Measurements from ENCODE around the gene GAK.

The GAK gene

DNA sequence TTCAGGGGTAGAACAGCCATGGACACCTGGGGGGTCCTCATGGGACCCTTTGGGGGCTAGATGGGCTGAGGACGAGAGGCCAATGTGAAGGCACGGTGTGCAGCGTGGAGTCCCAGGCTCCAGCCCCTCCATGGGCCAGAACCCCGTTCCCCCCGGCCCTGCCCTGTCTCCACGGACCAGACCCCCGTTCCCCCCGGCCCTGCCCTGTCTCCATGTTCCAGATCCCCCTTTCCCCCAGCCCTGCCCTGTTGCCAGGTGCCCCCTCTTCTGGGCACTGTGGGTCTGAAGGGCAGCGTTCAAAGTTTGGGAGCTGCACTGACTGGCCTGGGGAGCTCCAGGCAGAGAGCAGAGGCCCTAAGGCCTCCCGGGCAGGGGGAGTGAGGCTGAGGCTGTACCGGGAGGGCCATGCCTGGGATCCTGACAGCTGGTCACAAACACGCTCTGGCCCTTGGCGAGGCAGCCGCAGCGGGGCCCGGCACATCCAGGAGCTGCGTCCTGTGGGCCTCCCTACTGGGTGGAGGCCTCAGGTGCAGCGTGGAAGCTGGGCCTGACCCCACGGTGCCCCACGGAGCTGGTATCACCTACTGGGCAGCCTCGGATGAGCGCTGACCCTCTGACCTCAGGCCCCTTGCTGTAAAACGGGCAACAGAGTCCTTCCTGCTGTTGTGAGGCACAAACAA, 32.4 kb upstream of the GAK start:
- DNase-seq (ENCODE audit: low read depth in 2 of 2): no peak

DNA sequence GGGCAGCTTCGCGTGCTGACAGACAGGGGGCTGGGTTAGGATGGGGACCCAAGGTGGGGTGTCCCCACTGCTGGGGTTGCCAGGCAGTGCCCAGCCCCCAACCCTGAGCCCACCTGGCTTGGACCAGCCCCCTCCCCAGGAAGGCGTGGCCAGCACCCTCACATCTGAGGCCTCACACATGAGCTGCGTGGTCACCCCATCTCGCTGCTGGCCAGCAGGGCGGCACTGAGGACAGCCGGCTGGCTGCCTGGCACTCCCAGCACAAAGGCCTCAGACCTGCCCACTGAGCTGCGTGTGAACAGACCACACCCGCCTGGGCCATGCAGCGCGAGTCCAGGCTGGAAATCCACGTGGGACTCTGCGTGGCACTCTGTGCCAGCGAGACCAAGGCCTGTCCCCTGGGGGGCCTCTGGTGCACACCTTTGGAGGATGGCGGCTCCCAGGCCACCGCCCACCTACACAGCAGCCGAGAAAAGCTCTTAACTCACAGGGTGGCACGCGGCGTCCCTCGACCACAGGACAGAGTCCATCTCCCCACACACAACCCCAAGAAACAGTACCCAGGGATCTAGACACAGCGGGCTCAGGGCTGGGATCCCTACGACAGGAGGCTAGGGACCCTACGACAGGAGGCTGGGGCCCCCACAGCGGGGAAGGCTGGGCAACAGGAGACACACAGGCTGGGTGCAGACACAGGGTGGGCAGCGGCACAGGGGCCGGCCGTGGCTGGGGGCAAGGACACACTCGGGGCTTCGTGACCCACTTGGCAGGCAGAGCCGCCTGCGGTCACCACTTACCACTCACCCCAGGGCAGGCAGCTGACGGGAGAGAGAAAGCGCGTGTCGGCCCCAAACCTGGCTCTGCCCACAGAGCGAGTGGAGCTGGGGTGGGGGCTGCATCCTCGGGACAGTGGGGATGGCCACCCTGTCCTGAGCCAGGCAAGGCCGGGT, 31.4 kb upstream of the GAK start:
- DNase-seq (ENCODE audit: low read depth in 2 of 2): no peak

DNA sequence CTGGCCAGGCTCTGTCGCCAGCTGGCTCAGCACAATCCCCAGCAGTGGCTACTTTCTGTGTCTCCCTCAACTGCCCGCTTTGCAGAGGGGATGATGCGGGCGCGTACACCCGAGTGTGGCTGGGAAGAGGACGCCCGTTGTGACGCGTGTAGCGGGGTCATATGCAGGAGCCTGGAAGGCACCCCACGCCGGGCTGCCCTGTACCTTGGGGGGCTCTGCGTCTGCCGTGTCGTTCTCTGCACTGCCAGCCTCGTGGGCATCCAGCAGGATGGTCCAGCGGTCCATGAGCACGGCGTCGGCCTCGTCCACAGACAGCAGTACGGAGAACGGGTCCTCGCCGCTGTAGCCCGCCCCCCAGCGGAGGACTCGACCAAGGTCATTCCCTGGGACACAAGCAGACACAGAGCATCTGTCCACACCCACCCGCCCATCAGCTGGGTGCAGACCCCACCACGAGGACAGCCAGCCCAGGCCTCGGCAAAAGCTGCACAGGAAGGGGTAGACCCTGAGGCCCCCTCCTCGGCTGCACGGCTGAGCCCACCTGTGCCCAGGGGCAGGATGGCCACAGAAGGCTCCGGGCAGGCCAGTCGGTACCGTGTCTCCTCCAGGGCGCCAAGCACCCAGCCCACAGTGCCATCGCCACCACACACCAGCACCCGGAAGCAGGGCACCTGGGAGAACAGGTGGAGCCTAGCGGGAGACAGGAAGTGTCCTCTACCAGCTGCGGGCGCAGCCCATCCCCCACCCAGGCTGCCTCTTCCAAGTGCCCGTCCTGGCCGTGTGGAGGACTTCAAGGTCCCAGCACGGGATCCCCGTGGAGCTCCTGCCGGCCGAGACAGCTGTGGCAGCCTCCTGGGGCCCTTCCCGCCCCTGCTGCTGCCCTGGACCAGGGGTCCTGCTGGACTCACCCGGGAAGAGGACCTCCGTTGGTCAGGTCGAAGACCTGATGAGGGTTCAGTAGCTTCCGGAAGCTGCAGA, 30.4 kb upstream of the GAK start:
- DNase-seq (ENCODE audit: low read depth in 2 of 2): no peak

DNA sequence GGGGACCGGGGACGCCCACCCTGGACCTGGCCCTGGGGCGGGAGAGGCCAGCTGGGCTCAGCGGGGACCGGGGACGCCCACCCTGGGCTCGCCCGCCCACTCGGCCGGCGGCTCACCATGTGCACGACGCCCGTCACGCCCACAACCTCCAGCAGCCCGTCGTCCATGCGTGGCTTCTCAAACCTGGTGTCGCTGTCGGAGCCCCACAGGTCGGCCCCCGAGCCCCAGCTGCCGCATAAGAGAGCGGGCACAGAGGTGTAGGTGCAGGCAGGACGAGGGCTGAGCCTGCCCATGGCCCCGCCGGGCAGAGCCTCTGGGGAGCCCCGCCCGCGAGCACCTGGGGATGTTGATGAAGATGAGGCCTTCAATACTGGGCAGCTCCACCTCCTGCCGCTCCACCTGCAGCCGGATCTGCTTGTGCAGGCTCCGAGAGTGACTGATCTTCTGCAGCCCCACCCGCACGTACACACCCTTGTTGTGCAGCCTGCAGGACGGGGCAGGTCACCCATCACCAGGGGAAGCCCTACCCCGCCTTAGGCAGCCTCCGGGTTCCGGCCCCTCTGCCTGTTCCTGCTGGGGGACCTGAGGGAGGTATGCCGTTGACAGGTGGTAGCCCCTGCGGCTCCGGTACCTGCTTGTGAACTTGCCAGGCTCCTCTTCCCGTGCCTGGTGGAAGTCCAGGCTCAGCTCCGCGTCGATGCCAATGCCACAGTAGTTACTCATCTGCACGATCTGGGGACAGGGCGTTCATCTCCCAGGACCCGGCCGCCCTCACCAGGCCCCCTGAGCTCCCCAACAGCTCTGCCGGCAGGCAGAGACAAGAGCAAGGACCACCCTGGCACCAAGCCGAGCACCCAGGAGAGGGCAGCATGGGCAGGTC, 29.5 kb upstream of the GAK start:
- DNase-seq (ENCODE audit: low read depth in 2 of 2): no peak

DNA sequence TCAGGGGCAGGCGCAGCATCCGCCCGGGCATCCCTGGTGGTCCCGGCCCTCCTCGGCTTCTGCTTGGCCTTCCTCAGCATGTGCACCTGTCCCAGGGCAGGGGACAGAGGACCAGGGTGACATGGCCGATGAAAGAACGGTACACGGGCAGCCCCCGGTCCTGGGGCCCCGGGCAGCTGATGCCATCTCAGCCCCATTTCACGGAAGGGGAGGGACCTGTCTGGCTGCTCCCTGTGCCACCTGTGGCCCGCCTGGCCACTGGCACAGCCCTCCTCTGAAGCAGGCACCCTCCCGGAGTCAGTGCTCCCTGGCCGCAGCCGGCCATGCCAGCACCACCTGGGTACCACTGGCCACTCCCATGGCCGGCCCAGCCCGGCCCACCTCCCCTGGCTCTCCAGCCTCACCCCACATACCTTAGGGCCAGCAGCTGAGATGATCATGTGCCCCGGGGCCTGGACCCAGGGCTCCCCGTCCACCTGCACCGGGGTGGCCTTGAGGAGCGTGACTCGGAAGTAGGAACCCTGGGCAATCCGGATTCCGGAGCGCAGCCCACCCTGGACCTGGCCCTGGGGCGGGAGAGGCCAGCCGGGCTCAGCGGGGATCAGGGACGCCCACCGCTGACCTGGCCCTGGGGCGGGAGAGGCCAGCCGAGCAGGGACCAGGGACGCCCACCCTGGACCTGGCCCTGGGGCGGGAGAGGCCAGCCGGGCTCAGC, 28.7 kb upstream of the GAK start:
- no peak for DNase-seq (ENCODE audit: low read depth in 2 of 2)

DNA sequence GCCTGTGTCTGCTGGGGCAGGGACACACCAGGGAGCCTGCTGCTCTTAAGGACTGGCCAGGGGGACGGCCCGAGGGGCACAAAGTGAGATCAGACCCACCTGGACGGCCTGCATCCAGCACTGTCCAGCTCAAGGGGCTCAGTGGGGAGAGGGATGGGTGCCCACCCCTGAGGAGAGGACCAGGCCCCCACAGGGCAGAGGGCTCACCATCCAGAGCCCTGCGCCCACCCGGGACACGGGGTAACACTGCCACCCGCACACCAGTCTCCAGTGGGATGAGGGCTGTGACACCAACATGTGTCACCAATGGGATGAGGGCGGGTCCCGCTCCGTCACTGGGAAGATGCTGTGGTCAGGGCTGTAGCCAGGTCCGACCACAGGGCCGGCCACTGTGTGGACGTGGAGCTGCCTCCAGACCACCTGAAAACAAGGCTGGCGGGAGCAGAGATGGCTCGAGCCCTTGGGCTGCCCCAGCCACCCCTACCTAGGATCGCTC, 28.1 kb upstream of the GAK start:
- DNase-seq (ENCODE audit: low read depth in 2 of 2): no peak

DNA sequence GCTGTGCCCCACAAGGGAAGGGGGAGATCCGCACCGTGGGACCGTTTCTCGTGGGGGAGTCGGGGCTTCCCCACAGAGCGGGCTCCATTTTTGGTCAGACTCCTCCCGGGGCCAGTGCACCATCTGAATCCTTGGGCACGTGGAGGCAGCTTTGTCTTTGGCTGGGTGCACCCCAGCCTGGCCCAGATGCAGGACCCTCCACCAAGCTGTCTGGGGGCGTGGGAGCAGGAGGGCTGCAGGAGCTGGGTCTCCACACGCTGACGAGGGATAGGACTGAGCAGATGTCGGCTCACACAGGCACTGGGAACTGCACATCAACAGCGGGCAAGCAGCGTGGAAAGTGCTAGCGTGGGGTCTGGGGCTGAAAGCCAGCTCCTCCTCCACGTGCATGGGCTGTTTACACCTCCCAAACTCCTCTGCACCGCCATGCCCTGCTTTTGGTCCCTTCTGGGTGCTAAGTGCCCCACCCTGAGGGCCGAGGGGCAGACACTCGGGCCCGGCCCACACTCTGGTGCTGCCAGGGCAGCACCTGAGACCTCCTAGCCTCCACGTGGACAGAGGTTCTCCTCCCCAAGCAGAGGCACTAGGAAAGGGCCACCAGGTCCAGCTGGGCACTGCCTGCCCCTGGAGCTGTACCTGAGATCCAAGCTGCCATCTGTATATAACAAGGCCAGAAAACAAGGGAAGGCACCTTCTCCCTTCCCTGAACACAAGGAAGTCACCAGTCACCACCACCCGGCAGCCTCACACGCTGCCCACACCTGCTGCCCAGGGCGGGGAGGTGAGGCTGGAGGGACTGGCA, 27.4 kb upstream of the GAK start:
- no peak for DNase-seq (ENCODE audit: low read depth in 2 of 2)

DNA sequence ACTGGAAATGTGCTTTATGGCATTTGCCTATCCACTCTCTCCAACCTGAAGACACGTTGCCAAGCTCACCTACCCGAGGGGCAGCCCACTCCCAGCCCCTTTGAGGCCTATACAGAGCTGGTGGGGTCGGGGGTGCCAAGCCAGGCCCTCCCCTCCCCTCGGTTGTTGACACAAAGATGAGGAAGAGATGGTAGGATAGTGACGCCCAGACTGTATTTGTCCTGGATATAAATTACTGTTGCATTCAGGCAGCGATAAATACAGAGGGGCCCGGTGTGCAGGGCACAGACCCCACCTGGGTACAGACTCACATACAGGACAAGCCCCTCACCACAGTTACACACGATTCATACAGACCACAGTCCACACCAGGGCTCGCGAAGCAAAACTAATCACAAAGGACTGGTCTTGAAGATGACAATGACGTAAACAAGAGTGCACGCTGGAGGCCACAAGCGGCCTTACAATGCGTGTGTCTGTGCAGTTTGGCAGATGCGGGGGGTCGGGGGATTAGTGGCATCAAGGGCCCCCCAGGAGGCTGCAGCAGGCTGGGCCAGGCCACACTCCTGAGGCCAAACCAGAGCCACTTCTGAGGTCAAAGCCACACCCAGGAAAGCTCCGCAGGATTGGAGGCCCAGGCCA, 26.7 kb upstream of the GAK start:
- DNase-seq (ENCODE audit: low read depth in 2 of 2): no peak

DNA sequence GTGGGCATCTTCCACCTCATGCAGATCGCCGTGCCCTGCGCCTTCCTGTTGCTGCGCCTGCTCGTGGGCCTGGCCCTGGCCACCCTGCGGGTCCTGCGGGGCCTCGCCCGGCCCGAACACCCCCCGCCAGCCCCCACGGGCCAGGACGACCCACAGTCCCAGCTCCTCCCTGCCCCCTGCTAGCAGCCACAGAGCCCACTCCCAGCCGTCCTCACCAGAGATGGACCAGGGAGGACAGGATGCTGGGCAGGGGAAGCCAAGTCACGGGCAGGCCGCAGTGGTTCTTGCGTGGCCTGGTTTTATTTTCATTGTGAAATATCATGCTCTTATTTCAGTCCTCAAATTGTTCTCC, 26.2 kb upstream of the GAK start:
- DNase-seq (ENCODE audit: low read depth in 2 of 2): no peak

DNA sequence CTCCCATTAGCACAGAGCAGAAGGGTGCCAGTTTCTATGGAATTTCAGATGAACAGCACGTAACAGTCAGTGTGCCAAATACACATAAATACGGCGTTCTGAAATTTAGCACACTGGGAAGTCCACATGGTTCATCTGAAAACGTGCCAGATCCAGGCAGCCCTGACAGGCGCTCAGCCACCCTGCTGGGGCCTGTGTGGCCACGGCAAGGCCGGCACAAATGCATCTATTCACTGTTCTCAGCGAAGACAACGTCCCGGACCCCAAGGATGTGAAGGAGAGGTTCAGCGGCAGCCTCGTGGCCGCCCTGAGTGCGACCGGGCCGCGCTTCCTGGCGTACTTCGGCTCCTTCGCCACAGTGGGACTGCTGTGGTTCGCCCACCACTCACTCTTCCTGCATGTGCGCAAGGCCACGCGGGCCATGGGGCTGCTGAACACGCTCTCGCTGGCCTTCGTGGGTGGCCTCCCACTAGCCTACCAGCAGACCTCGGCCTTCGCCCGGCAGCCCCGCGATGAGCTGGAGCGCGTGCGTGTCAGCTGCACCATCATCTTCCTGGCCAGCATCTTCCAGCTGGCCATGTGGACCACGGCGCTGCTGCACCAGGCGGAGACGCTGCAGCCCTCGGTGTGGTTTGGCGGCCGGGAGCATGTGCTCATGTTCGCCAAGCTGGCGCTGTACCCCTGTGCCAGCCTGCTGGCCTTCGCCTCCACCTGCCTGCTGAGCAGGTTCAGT, 25.6 kb upstream of the GAK start:
- no peak for DNase-seq (ENCODE audit: low read depth in 2 of 2)

DNA sequence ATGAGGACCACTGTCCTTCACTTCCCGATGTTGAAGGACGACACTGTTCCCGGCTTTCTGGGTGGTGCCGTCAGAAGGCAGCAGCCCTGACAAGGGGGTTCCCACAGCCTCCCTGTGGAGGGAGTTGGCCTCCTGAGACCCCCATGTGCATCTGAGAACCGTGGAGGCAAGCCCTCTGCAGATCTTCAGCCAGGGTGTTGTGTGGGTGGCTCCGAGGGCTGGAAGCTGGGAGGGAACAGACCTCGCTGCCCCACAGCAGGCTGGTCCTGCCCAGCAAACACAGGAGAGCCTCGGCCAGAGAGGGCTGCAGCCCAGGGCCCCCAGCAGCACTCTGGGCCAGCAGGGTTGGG, 25.1 kb upstream of the GAK start:
- no peak for DNase-seq (ENCODE audit: low read depth in 2 of 2)

DNA sequence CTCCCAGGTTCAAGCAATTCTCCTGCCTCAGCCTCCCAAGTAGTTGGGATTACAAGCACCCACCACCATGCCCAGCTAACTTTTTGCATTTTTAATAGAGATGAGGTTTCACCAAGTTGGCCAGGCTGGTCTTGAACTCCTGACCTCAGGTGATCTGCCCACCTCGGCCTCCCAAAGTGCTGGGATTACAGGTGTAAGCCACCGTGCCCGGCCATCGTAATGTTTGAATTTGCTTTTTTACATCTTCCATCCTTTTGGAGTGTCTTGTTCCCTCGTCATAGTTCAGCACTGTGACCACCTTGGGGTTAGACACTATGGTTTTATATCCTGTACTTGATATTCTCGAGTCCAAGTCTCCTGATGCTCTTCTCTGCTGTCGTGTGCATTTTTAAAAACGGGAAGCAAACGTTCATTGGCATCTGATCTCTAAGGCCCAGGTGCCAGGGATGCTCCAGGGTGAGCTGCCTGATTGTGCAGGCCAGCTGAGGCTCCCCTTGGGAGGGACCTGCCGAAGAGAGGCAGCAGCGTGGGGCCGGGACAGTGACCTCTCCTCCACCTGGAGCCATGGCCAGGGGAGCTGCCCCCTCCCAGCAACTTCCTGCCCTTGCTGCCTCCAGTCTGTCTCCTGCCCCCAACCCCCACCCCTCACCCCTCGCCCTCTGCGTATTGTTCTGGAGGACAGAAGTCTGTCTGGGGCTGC, 24.6 kb upstream of the GAK start:
- no peak for DNase-seq (ENCODE audit: low read depth in 2 of 2)

DNA sequence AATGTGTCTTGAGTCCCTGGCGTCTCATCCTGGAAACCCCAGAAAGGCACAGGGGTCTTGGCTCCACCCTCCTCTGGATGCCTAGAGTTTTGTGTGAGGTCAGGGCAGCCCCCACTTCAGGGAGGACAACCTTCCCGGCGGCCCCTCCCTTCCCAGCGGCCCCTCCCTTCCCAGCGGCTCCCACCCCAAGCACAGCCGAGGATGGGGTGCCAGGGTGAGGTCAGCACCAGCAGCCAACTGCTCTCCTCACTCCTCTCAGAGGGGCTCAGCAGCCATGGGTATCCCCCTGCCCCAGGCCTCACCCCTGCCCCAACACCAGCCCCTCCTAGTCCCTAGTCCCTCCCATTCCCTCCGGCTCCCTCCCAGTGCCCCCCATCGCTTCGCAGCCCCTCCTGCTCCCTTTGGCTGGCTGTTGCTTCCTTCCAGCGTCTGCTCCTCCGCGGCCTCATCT, 23.8 kb upstream of the GAK start:
- no peak for DNase-seq (ENCODE audit: low read depth in 2 of 2)

DNA sequence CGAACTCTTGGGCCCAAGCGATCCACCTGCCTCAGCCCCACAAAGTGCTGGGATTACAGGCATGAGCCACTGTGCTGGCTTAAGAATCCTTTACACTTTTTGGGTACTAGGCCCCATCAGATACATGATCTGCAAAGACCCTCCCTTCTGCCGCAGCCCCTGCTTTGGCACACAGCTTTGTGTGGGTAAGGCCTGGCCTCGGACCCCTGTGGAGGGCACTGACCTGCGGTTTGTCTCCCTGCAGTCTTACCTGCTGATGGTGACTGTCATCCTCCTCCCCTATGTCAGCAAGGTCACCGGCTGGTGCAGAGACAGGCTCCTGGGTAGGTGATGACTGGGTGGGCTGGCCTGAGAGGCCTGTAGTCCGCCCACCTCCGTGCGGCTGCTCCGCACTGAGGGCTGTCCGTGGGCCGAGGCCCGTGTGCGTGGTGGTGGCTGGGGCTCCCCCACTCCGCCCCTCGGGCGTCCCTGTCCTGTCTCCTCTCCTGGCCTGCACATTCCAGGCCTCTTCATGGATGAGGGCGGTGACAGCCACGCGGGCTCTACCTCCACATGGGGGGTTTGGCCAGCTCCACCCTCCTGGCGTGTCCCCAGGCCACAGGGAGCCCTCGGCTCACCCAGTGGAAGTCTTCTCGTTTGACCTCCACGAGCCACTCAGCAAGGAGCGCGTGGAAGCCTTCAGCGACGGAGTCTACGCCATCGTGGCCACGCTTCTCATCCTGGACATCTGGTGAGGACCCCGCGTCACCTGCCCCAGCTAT, 23.2 kb upstream of the GAK start:
- no peak for DNase-seq (ENCODE audit: low read depth in 2 of 2)

DNA sequence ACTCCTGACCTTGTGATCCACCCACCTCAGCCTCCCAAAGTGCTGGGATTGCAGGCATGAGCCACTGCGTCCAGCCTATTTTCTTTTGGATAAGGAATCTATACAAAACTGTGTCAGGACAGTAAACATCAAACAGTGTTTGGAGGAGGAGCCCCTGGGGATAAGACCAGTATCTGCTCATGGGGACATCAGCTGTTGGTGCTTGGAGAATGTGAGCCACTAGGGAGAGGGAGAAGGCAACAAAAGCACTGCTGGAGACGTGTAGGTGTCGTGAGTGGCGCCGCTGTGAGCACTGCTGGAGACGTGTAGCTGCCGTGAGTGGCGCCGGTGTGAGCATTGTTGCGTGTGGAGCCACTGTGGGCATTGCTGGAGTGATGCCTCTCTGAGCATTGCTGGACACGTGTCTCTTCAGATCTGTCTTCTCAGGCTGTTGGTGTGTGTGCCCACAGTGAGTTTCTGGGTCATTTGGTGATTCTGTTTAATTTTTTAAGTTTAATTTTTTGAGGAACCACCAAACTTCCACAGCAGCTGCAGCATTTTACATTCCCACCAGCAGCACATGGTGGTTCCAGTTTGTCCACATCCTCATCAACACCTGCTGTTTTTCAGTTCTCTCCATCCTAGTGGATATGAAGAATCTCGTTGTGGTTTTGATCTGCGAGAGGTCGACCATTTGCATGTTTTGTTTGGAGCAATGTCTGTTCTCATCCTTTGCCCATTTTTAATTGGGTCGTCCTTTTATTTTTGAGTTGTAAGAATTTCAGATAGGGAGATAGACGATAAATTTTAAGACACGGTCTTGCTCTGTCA, 22.3 kb upstream of the GAK start:
- no peak for DNase-seq (ENCODE audit: low read depth in 2 of 2)

DNA sequence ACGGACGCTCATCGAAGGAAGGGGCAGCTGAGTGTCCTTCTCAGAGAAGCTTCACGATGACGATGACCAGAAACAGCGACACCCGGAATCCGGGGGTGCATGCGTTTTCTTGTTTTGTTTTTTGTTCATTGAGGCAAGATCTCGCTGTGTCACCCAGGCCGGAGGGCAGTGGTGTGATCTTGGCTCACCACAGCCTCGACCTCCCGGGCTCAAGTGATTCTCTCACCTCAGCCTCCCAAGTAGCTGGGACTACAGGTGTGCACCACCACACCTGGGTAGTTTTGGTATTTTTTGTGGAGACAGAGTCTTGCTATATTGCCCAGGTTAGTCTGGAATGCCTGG, 21.4 kb upstream of the GAK start:
- no peak for DNase-seq (ENCODE audit: low read depth in 2 of 2)

All from stimulated activated CD4-positive, alpha-beta T cell treated with anti-CD3 and anti-CD28 coated beads, Interleukin-4, amount 100 ng/mL, for 48 hours (primary cell).